HG02852 (cell line): ENCODE measurements around the gene ARV1.
"Not testable (repeated sequence)": the region's sequence is repeated elsewhere in the genome, so short reads cannot be mapped to it uniquely, and the experiment has no call there.

Source experiments
- ATAC-seq: cut with Tn5 transposase; IDR thresholded peaks from one replicate; pipeline ENCODE4 v1.9.1; 2021; ENCODE audit warnings: mild to moderate bottlenecking, moderate library complexity; ENCODE audit not compliant: unreplicated experiment

Gene ARV1

DNA sequence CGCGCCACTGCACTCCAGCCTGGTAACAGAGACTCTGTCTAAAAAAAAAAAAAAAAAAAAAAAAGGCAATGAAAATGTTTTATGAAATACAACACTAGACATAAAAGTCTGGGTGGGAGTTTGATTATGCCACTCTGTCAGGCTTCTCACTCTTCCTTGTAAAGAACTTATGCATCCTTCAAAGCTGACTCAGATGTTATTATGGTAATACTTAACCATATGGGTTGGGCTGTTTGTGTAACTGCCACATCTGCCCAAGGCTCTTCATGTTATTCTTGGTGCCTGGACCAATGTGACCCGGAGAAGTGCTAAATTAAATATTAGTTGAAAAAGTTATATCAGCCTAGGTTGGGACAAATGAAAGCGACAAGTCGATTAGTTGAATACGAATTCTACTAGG, 37.3 kb downstream of the ARV1 start:
- no peak for ATAC-seq

DNA sequence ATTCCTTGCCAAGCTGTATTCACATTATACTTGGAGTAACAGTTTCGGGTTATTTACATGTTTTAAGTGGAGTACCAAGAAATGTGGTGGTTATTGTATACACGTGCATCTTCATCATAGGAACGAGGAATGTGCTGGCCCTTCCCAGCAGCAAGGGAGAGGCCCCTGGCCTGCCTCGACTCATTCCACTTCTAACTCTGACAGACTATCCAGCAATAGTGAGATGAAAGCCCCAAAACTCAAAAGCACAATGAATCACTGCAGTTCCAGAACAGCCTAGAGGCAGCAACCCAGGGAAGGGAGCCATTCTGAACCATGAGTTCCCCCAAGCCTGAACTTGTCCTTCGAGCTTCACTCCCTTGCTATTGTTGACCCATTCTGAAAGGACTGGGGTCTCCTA, 38.1 kb downstream of the ARV1 start:
- ATAC-seq: no peak

DNA sequence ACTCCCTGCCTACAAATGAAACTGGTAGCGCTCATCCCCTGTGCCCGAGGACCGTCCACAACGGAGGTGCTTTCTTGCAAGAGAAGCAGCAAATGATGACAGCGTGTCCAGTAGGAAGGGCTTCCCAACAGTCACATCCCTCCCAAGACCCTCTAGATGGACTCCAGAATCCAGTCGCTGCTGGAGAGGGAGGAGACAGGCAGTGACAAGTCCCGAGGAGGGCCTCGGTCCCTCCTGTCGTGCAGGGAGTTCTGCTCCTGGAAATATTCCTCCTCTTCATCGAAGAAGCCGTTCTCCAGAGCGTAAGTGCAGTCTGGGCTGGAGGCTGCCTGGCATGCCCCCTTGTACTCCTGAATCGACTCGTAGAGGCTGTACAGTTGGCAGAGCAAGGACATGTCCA, 40.8 kb downstream of the ARV1 start:
- no peak for ATAC-seq

DNA sequence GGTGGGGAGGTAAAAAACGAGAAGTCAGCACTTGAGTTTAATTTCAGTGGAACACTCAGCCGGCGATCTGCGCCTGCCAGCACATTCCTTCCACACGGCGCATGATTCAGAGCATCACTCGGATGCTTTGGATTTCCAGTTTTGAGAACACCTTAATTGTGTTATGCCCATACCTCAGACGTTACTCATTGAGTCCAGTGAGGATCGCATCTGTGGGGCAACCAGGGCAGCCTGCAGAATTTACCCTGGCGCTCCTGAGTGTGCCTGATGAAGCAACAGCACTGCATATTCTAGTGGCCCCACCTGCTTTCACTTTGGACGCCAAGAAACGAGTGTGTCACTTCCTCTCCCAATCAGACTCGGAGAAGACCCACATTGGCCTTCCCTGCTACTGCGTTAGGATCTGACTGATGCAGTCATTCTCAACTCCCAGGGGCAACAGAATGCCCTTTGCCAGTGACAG, 41.3 kb downstream of the ARV1 start:
- no peak for ATAC-seq

DNA sequence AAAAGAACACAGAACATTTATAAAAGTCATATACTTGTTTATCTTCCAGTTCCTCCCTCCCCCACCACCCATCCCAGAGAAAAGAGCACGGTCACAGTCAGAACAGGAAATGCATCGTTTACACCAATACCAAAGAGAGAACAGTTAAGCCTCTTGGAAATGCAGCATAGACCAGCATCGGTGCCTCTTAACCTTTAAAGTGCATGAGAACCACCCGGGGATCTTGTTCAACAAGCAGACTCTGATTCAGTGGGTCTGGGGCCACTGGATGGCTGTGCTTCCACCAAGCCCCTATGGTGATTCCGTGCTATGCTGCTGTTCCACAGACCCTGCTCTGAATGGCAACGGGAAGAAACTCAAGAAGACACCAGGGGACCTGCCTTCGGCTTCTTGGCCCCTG, 41.9 kb downstream of the ARV1 start:
- ATAC-seq: no peak

DNA sequence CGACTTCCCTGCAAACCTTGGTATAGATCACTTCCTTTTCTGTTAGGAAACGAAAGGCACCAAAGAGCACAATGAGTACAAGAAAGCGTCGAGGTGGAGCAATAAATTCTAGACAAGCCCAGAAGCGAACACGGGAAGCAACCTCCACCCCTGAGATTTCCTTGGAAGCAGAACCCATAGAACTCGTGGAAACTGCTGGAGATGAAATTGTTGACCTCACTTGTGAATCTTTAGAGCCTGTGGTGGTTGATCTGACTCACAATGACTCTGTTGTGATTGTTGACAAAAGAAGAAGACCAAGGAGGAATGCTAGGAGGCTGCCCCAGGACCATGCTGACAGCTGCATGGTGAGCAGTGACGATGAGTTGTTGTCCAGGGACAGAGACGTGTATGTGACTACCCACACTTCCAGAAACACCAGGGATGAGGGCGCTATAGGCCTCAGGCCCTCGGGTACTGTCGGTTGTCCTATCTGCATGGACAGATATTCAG, 42.7 kb downstream of the ARV1 start:
- no peak for ATAC-seq

DNA sequence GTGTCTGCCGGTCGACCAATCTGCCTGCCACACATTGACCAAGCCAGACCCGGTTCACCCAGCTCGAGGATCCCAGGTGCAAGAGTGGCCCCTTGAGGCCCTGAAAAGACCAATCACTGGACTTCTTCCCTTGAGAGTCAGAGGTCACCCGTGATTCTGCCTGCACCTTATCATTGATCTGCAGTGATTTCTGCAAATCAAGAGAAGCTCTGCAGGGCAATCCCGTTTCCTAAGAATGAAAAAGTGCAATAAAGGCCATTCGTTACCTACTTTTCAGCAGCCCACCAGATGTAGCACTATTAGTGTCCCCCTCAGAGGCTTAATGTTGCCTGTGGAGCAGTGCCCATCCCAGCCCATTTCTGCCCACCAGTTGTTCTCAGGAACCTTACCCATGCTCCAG, 43.6 kb downstream of the ARV1 start:
- ATAC-seq: not testable (repeated sequence)

DNA sequence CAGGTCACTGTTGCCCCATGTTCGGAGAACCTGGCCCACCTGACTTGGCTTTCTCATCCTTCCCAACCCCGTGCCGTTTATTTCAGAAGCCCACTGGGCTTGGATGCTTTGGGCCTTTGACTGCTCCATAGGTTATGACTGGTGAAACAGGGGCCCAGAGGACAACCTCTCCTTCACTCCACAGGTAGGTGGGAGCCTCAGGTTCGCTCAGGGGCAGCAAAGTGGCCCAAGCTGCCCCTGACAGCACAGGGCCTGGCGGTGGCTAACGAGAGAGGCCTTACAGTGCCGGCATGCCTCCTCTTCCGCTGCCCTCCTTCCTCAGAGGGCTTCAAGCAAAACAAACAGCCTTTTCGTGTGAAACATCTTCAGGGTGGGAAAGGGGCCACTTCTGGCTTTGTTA, 44.3 kb downstream of the ARV1 start:
- ATAC-seq: no peak

DNA sequence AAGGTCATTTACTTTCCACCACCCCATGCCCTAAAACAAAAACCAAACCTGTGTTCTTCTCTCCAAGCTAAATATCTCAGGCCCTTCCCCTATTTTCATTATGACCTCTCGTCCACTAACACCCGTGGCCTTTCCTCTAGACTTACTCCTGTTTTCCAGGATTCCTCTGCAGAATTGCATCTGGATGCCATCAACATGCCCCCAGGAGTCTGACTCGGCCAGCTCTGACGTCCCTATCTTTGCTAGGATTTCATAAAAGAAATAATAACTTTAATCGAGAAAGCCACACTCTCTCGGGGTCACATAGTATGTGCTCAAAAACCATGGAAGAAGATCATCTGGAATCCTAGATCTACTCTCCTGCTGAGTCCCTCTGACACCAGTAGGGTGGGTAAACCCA, 47.7 kb downstream of the ARV1 start:
- ATAC-seq: no peak

DNA sequence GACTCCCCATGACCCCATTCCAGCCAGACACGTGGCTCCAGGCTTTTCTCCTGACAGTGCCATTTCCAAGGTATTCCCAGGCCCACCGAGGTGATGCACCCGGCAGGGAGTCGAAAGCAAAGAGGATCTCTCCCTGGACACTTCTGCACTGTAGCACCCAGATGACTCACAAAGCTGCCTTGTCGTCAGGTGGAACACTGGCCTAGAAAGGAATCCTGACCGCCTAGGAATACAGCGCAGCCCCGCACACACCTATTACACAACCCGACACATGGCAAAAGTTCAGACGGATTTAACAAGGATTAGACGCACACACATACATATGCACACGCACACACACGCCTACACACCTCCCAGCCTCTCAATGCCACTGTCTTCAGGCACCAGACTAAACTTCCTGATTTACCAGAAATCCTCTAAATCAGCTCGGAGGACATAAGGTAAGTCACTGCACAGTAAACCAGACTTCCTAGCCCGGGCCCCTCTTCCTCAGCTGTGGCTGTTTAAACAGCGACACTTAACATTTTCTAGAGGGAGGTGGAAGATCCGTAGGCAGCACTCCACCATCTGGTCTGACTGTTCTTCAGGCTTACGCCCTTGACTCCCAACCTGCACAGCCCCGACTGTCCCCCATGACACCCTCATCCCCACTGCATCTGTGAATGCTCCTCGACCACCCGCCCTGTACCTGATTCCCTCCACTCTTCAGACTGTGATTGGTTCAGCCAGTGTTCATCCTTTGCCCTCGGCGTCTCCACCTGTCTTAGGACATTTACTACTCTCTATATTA, 48.4 kb downstream of the ARV1 start:
- ATAC-seq: no peak

DNA sequence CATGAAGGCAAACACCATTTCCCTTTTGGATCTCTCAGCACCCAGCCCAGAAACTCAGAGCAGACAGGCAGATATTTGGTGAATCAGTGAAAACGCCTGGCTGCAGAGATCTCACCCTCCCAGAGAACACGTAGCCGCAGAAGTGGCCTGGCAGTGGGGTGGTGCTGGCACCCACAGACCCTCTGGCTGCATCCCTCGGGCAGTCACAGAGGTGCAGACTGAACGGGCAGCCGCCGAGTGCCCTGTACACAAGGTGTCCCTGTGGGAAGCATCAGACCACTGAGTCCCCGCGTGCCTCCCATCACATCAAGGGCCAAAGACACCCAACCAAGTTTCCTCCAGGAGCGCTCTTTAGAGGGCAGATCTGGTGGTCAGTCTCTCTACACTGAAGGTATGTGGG, 49.1 kb downstream of the ARV1 start:
- ATAC-seq: no peak

DNA sequence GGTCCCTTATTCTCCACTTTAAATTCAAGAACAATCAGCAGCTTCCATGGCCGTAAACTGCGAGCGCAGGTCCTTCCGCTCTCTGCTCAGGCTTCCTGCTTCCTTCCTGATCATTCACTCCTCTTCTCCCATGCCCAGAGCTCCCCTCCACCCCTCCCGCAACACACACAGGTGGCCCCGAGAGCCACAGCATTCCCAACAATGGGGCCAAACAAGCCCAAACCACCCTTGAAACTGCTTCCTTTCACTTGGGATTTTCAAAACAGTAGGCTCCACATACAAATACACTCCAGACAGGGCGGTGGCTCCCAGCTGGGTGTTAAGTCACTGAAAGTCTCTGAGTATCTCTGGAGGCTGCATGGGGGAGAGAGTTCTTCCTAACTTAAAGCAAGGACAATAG, 49.8 kb downstream of the ARV1 start:
- ATAC-seq: no peak

DNA sequence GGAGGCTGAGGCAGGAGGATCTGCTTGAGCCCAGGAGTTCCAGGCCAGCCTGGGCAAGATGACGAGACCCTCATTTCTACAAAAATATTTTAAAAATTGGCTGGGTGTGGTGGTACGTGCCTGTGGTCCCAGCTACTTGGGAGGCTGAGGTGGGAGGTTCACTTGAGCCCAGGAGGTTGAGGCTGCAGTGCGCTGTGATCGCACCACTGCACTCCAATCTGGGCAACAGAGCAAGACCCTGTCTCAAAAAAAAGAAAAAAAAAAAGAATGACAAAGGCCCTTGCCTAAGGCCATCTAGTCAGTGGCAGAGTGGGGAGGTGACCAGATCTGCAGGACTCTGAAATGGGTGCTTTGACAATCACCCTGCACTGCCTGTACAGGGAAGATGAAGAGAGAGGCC, 50.4 kb downstream of the ARV1 start:
- not testable (repeated sequence) for ATAC-seq

DNA sequence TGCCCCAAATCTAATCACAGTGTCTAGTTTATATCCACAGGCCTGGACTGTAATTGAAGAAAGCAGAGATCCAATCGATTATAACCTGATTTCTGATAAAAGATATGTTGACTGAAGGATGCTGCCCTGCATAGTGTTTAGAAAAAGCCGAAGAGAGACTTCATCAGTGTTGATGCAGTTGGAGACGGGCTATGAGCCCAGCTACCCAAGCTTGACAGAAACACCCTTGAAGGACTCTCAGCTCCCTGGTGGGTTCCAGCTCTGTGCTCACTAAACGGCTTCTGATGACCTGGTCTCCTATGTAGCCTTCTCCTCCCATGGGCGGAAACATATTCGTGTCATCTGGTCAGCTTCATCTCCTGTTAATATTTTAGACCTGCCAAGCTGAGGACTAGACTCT, 50.9 kb downstream of the ARV1 start:
- no peak for ATAC-seq

DNA sequence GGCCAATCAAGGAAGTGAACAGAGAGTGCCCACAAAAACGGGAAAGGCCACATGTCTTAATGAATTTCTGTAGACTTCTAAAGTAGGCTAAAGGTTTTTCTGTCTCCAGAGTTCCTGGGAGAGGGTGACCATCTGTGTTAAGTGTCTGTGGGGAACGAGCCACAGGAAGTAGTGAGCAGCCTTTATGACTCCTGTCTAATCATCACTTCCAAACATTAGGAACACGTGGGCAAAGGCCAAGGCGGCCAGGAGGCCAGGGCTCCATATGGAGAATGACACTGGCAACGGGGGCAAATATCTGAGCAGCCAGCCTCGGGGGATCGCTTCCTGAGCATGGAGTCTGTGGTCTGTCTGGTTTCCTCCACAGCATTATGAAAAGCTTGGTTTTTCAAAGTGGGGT, 54.1 kb downstream of the ARV1 start:
- ATAC-seq: no peak

DNA sequence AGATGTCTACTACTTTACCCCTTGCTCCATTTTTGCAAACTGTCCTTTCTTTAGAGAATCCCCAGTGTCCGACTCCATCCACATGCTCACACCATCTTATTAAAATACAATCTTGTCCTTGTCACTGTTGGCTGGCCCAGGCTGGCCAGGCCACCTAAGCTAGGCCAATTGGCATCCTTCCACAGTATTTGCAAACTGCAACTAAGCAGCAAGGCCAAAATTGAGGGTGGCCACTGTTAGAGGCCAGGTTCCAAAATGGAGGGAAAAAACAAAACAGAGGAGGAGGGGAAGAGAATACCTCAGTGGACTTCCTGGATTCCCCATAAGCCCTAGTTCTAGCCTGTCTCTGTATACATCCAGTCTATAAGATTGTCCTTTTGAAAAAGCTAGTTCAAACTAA, 56.9 kb downstream of the ARV1 start:
- ATAC-seq: no peak

DNA sequence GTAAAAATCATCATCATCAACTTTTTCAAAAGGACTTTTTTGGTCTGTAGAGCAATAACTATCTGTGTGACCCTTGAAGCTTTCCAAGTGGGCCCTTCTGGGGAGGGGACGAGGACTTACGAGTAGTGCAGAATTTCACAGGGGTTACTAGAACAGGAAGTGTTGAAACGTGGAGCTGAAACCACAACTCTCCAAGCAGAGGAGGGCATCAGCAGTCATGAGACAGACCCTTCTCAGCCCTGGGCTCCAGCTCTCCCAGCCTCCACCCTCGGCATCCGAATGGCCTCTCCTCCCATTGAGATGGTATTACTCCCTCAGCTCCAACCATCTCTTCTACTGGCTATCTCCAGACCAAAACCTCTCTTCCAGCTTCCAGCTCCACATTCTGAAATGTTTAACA, 57.5 kb downstream of the ARV1 start:
- no peak for ATAC-seq

DNA sequence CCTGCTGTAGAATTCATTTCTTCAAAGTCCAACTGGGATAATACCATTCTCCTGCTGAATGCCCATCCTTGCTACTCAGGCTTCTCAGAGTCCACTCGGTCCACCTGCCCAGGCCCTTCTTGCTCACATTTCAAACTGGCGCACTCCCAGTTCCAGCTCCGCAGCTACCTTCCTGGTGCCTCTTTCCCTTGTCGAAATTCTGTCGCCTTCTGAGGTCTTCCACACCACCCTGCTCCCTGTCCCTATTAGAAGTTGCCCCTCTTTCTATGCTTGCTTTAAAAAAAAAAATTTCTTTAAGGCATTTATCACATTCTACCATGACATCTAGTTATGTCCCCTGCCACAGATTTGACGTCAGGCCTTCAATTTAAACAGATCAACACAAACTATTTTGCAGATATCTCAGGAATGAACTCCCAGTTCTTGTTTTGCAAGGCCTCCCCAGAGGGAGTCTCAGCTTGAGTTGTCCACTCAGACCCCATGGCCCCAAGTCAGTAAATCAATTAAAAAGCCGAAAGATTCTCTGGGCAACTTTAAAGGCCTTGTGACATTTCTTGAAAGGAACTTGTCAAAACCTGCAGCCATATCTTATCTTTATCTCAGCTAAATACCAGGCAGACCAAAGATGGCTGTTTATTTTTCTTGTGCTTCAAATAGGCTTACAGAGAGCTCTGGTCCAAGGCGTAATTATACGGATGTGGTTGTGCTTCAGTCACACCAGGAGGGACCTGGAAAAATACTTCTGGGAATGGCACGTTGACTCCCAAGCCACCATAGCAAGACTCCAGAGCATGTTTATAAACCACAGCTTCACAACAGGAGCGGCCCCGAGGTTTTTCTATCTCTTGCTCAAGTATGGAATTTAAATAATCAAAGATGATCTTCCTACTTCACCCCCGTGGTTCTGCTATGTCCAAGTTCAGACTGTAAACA, 59.0 kb downstream of the ARV1 start:
- no peak for ATAC-seq

DNA sequence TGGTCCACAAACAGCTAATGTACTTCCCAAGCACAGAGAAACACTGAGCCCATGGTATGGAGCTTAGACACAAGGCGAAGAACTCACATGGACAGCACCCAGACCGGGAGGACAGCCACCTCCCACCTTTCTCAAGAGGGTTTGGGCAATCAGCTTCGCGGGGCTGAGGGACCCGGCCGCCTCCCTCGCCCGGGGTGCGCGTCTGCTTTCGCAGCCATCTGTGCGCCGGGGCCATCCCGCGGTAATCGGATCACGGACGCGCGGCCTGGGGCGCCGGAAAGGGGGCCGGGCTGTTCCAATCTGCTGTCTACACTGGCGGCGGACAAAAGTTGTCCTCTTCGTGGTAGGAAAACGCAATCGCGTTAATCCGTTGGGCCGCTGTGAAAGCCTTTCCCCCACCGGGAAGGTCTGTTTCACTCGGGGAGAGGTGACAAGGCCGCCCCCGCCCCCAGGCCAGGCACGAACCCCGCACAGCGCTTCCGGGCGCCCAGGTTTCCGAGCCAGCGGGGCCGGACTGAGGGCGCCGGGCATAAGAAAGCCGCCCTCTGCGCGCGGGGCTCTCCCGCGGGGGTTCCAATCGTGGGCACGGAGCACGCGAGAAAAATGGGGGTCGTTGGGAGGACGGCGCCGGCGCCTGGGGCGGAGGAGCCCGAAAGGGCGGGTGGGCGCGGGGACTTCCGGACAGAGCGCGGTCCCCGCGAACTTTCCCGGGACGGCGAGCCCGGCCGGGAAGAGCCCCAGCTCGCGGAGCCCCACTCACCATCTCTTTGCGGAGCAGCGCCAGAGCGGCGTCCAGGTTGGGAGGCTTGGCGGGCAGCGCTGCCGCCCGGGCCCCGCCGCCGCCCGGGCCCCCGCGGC, 60.5 kb downstream of the ARV1 start:
- peak; percentile 37 for ATAC-seq

DNA sequence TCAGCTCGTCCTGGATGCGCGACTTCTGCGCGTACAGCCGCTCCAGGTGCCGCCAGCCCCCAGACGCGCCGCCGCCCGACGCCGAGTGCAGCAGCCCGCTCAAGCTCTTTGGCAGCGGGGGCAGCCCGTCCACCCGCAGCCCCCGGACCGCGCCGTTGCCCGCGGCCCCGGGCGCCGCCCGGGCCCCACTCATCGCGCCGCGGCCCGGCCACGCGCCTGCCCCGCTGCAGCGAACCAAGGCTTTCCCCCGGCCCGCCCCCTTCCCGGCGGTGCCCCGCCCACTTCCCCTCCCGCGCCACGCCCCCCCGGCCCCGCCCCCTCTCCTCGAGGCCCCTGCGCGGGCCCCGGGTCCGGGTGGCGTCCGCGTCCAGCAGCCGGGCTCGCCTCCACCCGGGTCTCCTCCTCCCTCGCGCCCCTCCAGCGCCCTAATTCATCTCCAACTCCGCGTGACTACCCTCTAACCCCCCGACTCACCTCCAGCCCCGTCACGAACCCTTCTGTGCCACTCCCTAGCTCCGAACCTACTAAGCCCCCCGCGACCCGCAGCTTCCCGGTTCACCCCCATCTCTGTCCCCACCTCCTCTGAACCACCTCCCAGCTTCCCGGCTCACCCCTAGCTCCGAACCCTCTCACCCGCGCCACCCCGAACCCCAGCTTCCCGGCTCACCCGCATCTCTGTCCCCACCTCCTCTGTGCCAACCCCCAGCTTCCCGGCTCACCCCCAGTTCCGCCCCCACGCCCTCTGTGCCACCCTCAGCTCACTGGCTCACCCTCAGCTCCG, 61.3 kb downstream of the ARV1 start, which contains the start of gene FAM89A:
TSS of gene FAM89A (minus strand) at position 236 of the 781 bp plus-strand sequence. CDS start at position 193, 43 bp downstream.
- ATAC-seq: peak; percentile 68
